GM19099 (cell line): Measurements from ENCODE around the gene DDX10.

Experiments
- POLR2A ChIP-seq: IDR thresholded peaks from 3 replicates; pipeline ENCODE4 v1.6.1; 2011; ENCODE audit warnings: low read depth; ENCODE audit not compliant: insufficient read length; ENCODE audit errors: extremely low read depth

The DDX10 gene

GRCh38 chr11:108854346-108854745 is 189.5 kb downstream of the DDX10 start:
- no peak for TF ChIP-seq POLR2A

DNA sequence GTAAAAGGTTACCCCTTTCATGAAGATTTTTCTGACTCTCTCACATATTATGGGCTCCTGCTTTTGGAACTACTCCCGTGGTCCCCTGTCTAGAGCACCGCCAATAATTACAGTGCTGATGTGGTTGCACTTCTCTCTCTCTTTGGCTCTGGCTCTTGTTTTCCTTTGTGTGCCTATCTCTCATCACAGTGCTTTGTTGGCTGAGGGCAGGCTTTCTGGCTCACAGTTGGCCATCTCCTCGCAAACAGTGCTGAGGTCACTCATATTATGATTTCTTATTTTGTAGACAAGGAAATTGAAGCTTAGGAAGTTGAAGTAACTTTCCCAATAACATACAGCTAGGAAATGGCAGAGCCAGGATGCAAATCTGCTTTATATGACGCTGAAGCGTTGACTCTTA is 192.5 kb downstream of the DDX10 start:
- no peak for TF ChIP-seq POLR2A

DNA sequence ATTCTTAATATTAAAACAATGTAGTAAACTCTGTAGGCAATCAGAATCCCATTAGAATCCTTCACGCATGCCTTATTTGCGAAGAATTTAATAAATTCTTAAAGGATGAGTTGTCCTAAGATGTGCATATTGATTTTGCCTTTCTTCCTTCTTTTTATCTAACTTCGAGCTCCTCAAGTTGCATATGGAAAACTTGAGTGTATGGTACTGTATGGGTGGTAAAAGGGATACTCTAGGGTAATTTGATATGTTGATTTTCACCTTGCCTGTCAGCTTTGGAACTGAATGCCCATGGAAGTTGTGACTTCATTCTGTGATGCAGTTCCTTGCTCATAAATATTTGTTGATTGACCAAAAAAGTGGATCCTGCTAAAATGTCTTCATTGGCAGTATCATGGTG is 193.8 kb downstream of the DDX10 start:
- no peak for TF ChIP-seq POLR2A

DNA sequence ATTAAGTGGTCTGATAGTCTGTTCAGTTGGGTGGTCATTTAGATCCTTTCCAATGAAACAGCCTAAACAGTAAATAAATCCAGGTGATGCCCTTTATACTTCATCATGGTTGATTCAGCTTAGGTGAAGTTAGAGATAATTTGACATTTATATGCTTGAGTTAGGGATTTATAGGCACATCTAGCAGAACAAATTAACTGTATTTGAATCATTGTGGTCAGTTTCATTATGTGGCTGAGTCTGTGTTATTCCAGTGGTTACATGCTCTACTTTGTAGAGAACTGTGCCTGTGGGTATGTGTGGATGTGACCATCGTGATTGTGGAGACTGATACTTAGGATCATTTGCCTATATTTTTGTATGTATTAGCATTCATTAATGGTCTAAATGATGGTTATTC is 194.6 kb downstream of the DDX10 start:
- no peak for TF ChIP-seq POLR2A

DNA sequence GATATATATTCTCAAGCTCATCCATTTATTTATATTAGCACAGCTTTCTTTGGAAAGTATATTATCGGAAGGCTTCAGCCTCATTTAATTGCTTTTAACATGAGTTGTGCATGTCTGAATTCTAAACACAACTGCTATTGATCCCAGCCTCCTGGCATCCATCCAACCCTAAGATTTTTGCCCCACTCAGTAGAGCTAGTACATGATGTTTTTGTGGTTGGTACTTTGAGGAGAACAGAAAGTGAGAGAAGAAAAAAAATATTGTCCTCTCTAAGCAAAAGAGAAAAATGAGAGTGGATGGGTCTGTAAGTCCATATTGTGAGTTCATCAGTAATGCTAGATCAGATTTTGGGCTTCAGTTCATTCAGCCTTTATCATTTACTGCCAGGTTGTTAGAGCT is 198.7 kb downstream of the DDX10 start:
- no peak for TF ChIP-seq POLR2A

DNA sequence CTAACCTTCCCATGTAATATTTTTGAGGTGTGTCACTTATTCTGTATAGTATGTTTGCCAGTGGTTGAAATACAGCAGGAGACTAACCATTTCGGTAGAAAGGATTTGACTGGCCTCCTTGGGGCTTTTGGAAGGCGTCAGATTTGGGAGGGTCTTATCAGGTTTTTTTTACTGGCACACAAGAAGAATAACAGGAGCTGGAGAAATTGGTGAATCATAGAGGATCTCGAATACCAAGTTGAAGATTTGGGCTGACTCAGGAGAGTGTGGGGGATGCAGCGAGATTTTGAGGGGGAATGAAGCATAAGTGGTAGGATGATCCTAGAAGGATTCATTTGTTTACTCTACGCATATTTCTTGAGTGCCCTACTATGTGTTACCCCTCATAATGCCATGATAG is 200.5 kb downstream of the DDX10 start:
- TF ChIP-seq POLR2A: no peak

DNA sequence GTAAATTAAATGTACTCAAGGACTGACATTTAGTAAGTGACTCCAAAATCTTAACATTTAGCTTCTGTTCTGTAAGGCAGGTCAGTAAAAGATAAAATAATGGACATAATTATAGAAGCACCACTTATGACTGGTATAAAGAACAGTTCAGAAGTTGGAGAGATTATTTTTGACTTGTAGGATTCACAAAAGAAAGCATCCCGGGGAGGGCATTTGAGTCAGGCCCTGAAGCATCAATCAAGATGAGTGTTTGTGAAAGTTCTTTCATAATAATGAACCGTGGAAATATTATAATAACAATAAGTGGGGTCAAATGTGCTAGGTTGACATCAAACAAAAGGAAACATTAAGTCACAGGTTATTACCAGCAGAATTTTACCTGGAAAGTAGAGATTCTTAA is 201.9 kb downstream of the DDX10 start:
- no peak for TF ChIP-seq POLR2A

DNA sequence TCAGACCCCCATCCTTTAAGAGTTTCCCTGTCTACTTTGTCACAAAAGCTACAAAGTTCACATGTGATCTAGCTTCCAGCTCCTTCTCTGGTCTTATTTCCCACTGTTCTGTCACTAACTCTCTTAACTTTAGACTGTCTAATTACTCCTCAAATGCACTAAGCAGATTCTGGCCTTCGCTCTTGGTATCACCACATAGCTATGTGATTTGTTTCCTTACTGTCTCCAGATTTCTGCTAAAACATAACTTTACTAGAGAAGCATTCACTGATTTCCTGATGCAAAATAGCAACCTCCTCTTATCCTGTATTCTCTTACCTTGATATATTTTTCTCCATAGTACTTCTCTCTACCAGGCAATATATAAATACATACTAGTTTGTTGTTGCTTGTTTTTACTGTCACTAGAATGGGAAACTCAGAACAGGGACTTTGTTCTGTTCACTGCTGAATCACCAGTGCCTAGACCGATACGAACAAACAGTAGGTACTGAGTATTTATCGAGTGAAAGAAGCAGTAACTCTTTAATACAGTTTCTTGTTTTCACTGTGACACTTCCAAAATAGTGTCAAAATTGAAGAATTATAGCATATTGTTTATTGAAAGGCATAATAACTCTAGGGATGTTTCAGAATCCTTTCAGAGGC is 205.6 kb downstream of the DDX10 start:
- TF ChIP-seq POLR2A: no peak

DNA sequence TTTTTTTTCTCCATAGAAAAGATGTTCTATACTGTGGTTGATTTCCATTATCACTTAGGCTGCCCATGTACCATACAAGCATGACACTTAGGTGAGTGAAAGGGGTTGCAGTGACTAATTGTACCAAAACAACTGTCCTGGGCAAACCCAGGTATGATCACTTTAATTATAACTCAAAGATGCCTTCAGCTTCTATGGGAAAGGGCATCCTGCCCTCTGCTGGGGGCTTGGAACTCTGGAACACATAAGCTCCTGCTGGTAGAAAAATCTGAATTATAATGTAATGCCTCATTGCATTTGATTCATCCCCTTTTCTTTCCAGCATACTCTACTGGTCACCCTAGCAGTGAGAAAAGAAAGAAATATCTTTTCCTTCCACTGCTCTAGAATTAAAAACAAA is 206.3 kb downstream of the DDX10 start:
- TF ChIP-seq POLR2A: no peak

DNA sequence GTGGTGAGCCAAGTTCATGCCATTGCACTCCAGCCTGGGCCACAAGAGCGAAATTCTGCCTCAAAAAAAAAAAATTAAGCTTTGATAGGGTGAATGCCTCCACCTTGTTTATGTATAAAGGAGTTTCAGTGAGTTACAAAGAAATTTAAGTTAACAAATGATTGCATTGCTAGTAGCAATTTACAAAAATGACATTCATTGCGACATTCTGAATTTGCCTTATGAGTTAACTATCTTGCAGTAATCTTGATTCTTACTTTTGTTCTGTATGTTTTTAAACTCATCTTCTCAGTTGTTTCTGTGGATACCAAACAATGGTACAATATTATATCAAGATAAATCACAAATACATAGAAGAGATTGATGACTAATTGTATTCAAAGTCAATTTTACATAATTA is 207.0 kb downstream of the DDX10 start:
- no peak for TF ChIP-seq POLR2A

- no peak for TF ChIP-seq POLR2A
Measured at GRCh38 chr11:108872781-108873291, 208.0 kb downstream of the DDX10 start.

DNA sequence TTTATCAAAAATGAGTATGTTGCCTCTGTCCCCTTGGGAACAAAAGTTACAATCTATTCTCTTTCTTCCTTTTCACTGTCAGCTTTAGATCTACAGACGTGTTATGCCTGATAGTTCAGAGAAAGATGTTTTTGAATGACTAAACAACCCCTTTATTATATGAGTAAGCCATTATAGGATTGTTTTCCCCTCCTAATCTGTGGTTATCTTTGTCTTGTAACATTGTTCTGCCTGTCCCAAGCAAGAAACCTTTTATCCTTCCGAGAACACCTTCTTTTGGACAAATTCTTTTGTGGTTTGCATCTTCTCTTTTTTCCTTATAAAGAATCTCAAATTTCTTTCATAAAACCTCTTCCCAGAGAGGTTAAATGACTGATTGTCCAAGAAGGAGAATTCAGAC is 208.4 kb downstream of the DDX10 start:
- TF ChIP-seq POLR2A: no peak

- no peak for TF ChIP-seq POLR2A
Measured at GRCh38 chr11:108873941-108874340, 209.1 kb downstream of the DDX10 start.

DNA sequence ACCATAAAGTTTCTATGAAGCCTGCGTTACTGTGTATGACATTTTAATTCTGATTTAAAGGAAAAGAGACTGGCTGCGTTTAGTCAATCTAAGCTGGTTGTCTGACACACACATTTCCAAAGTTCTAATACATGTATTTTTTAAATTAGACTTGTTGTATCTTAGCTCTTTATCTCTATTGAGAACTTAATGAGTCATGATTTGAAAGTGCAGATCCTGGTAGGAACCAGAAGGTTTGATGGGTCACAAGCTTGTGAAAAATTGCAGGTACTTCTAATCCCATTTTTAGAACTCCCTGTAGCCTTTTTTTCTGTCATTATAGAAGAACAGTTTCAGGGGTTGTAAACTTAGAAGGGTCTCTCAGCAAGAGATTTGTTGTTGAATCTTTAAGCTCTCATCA is 210.3 kb downstream of the DDX10 start:
- TF ChIP-seq POLR2A: no peak

DNA sequence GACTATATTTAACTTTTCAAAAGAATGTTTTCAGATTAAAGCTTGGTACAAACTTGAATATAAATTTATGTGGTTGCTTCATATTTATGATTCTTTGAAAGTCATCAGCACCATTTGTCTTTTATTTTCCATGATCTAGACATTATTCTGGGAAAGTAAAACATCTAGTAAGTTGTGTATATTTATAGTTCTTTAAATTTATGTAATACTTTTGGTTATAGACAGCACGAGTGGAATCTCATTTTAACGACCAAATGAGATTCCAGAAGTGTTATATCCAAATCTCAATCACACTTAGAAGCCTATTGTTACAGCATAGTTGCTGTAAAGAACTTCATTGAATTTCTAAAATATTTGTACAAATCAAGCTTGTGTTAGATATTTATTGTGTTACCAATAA is 212.3 kb downstream of the DDX10 start:
- TF ChIP-seq POLR2A: no peak

DNA sequence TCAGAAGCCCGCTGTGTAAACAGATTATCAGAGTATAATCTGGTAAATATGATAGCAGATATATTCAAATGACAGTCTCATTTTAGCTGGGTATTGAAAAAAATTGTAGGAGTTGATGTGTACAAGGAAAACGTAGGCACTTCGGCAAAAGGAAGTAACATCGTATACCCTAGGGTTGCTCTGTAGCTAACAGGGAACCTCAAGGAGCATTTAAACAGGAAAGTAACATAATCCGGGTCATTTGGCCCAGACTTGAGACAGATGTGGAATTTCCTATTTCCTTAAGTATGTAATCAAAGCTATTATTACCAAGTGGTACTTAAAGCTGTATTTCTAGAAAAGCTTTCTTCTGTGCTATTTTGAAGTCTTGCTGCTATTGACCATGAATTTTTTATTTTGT is 215.6 kb downstream of the DDX10 start:
- no peak for TF ChIP-seq POLR2A

- TF ChIP-seq POLR2A: no peak
Measured at GRCh38 chr11:108881131-108881530, 216.3 kb downstream of the DDX10 start.

- TF ChIP-seq POLR2A: no peak
Measured at GRCh38 chr11:108882211-108882831, 217.5 kb downstream of the DDX10 start.
